K562 (cell line): ENCODE measurements around the gene MED16. TPM values are rescaled to one million over a fixed set of nuclear protein-coding genes. Genes with fewer than 3 reads are reported as not detected.

Experiments
- DLX4 ChIP-seq: fragments of 250-450 bp; sonication (Bioruptor Pico); IDR thresholded peaks from 2 replicates; pipeline ENCODE4 v1.6.1; 2021; ENCODE audit warnings: mild to moderate bottlenecking
- DPF2 ChIP-seq: fragments of 450-650 bp; IDR thresholded peaks from 2 replicates; pipeline ENCODE4 v1.6.1; 2016
- MGA ChIP-seq: fragments of 450-650 bp; IDR thresholded peaks from 2 replicates; pipeline ENCODE4 v1.6.1; 2016; ENCODE audit warnings: mild to moderate bottlenecking, moderate library complexity
- MTA1 ChIP-seq: fragments of 450-650 bp; IDR thresholded peaks from 2 replicates; pipeline ENCODE4 v1.6.1; 2017; ENCODE audit warnings: borderline replicate concordance
- MYNN ChIP-seq, 2 experiments: sonication (generic); formaldehyde crosslinking in 1 of 2; IDR thresholded peaks; 2 replicates each; pipeline versions ENCODE4 v1.5.0 to v1.6.1; 2016 to 2020; ENCODE audit warnings: antibody characterized with exemption in 1 of 2, missing genetic modification reagents in 1 of 2
- NFXL1 ChIP-seq: fragments of 450-650 bp; formaldehyde crosslinking; IDR thresholded peaks from 2 replicates; pipeline ENCODE4 v1.4.0; 2021; ENCODE audit warnings: mild to moderate bottlenecking
- NRF1 ChIP-seq, 2 experiments: fragments of 450-650 bp; IDR thresholded peaks in 1 of 2; conservative IDR thresholded peaks in 1 of 2; 2 replicates each; pipeline ENCODE4 v1.6.1; 2014; ENCODE audit warnings: mild to moderate bottlenecking in 2 of 2
- POLR3A ChIP-seq: IDR thresholded peaks from 2 replicates; pipeline ENCODE4 v1.6.1; 2011; ENCODE audit warnings: borderline replicate concordance, mild to moderate bottlenecking, moderate library complexity; ENCODE audit not compliant: insufficient read length, insufficient read depth; ENCODE audit errors: extremely low read depth
- PYGO2 ChIP-seq: fragments of 450-650 bp; IDR thresholded peaks from 2 replicates; pipeline ENCODE4 v1.6.1; 2016; ENCODE audit warnings: mild to moderate bottlenecking, missing genetic modification characterization, moderate library complexity, missing compliant biosample characterization
- RBM17 ChIP-seq: fragments of 200-400 bp; formaldehyde crosslinking; IDR thresholded peaks from 2 replicates; pipeline ENCODE4 v1.6.1; 2017; ENCODE audit warnings: low read depth, mild to moderate bottlenecking, low read length, borderline replicate concordance
- RFX1 ChIP-seq: fragments of 450-650 bp; IDR thresholded peaks from 2 replicates; pipeline ENCODE4 v1.6.1; 2016; ENCODE audit warnings: mild to moderate bottlenecking, moderate library complexity
- THAP12 ChIP-seq: fragments of 250-450 bp; sonication (Bioruptor Pico); IDR thresholded peaks from 2 replicates; pipeline ENCODE4 v1.9.0; 2021; ENCODE audit warnings: mild to moderate bottlenecking, inconsistent platforms
- ZKSCAN1 ChIP-seq: fragments of 150-350 bp; IDR thresholded peaks from 2 replicates; pipeline ENCODE4 v1.6.1; 2016; ENCODE audit warnings: low read depth, low read length
- ZNF184 ChIP-seq: sonication (generic); formaldehyde crosslinking; IDR thresholded peaks from 2 replicates; pipeline ENCODE4 v1.5.0; 2020; ENCODE audit warnings: missing genetic modification reagents
- polyA plus RNA-seq, 8 experiments: library from polyadenylated mRNA; depleted of rRNA in 4 of 8; stranded (reverse) in 5 of 8; unstranded in 3 of 8; fragments of >200 nt; fragmentation: Nextera tagmentation in 2 of 8; fragmentation: Illumina TruSeq in 1 of 8; extraction: Ambion mirVana in 2 of 8; extraction: Trizol in 1 of 8; gene quantifications; 2 replicates each; pipeline versions ENCODE4 v1.2.1 to v1.2.3, GENCODE V29; 2011 to 2014; ENCODE audit warnings: inconsistent platforms in 1 of 8, missing spikeins in 1 of 8
- total RNA-seq, 7 experiments: library from RNA; depleted of rRNA in 6 of 7; stranded (reverse); fragments of >200 nt in 6 of 7; fragmentation: Illumina TruSeq in 2 of 7; extraction: Trizol in 2 of 7; gene quantifications; 2 replicates each; pipeline versions ENCODE4 v1.2.1 to v1.2.3, GENCODE V29; 2011 to 2021; ENCODE audit warnings: low replicate concordance in 1 of 7

The MED16 gene
- total and polyA plus RNA-seq, 9 of the 15 experiments (the other 6 are each of a cell fraction or from before 2014, with no cell fraction given) = 0.89 to 59.9 (median 8.6) TPM

GRCh38 chr19:862581-863314, 30.2 kb downstream of the MED16 start (continued):
- peak; percentile 63; the same call in 1 of the 2 replicates for TF ChIP-seq MGA
- peak; percentile 24 to 42; a peak in 2 of 4 replicates for TF ChIP-seq NRF1 (conservative IDR thresholded peaks at IDR 0.05 in 1 of 2, IDR thresholded peaks at IDR 0.05 in 1 of 2)
- no peak for TF ChIP-seq POLR3A
- peak; percentile 16; the same call in 1 of the 2 replicates for TF ChIP-seq DPF2
- TF ChIP-seq MYNN (IDR thresholded peaks at IDR 0.05) = no peak
- no peak for TF ChIP-seq MYNN (CRISPR knock-in tag; IDR thresholded peaks at IDR 0.05)
- no peak for TF ChIP-seq ZNF184
- TF ChIP-seq ZKSCAN1 = no peak
- no peak for TF ChIP-seq PYGO2 (tag)
- TF ChIP-seq RFX1 = no peak; the same call in 1 of the 2 replicates
- no peak for TF ChIP-seq NFXL1
- no peak for TF ChIP-seq RBM17
- TF ChIP-seq DLX4 (CRISPR knock-in tag) = no peak
- no peak for TF ChIP-seq THAP12 (CRISPR knock-in tag)
- no peak for TF ChIP-seq MTA1
